HepG2 (cell line): Measurements from ENCODE around the gene CCDC124. TPM values are rescaled to one million over a fixed set of nuclear protein-coding genes. Genes with fewer than 3 reads are reported as not detected.

Source experiments
- ATAC-seq: fragments of 200-7000 bp; cut with Tn5 transposase; 3 replicates; pipeline ENCODE4 v1.9.1; 2020; ENCODE audit warnings: mild to moderate bottlenecking, moderate library complexity
- BruUV-seq: library from RNA; stranded (reverse); fragments of 400-500 nt; replicated peaks from 2 replicates; lab custom pipeline; 2021; lab: Mats Ljungman, UMichigan
- CTCF ChIA-PET: fragments of 300-600 bp; formaldehyde crosslinking; extraction: SDS; loops from one replicate; lab custom pipeline; 2021; ENCODE audit warnings: low total read pairs, inconsistent platforms, low intra/inter-chr PET ratio; lab: Yijun Ruan, JAX
- POLR2A ChIA-PET: fragments of 350-600 bp; sonication (Branson Sonifier 250); formaldehyde crosslinking; loops from one replicate; lab custom pipeline; 2020; ENCODE audit warnings: antibody characterized with exemption, inconsistent platforms; lab: Yijun Ruan, JAX
- DNase-seq: peaks from one replicate; pipeline ENCODE4 v3.0.0-alpha.2; 2015; ENCODE audit warnings: low spot score
- FAIRE-seq: peaks from 3 replicates; lab custom pipeline; 2011; peaks lifted over from hg19 to GRCh38; lab: Jason Lieb, UNC
- H2AFZ ChIP-seq: one replicate; pipeline ENCODE4 v1.6.1; 2011; ENCODE audit warnings: low read length, inconsistent platforms
- H3K27ac ChIP-seq: fragments of 300-600 bp; 3 replicates; pipeline ENCODE4 v1.8.0; 2011; ENCODE audit warnings: mixed run types, mild to moderate bottlenecking, mixed read lengths, low read length, inconsistent platforms; ENCODE audit not compliant: insufficient read depth; ENCODE audit errors: extremely low read length
- H3K27me3 ChIP-seq, 2 experiments: fragments of 200-600 bp in 1 of 2; 2 replicates in 1 of 2; 3 replicates in 1 of 2; pipeline versions ENCODE4 v1.6.0 to v1.8.0; 2011; ENCODE audit warnings: low read length in 2 of 2, mild to moderate bottlenecking in 2 of 2, moderate library complexity in 2 of 2, inconsistent platforms in 1 of 2; ENCODE audit not compliant: insufficient read depth in 2 of 2, control insufficient read depth in 1 of 2
- H3K36me3 ChIP-seq, 2 experiments: fragments of 200-600 bp in 1 of 2; replicated peaks in 1 of 2; 2 replicates in 1 of 2; 3 replicates in 1 of 2; pipeline versions ENCODE4 v1.5.1 to v1.8.0; 2011; ENCODE audit warnings: low read length in 2 of 2, inconsistent platforms in 1 of 2; ENCODE audit not compliant: insufficient read depth in 2 of 2, control insufficient read depth in 1 of 2
- H3K4me1 ChIP-seq: 2 replicates; pipeline ENCODE4 v1.5.1; 2012; ENCODE audit warnings: low read length, inconsistent platforms; ENCODE audit not compliant: insufficient read depth
- H3K4me2 ChIP-seq: 2 replicates; pipeline ENCODE4 v1.6.0; 2011; ENCODE audit warnings: low read depth, low read length, inconsistent platforms
- H3K4me3 ChIP-seq, 3 experiments: fragments of 200-600 bp in 1 of 3; sonication (generic), shearing (Covaris generic) in 1 of 3; replicated peaks in 1 of 3; 2 replicates each; pipeline ENCODE4 v1.5.1; 2011 to 2016; ENCODE audit warnings: low read length in 3 of 3, inconsistent platforms in 2 of 3, low read depth in 2 of 3, mild to moderate bottlenecking in 2 of 3, control low read depth in 1 of 3, mixed read lengths in 1 of 3; ENCODE audit not compliant: insufficient read depth in 1 of 3
- H3K79me2 ChIP-seq: one replicate; pipeline ENCODE4 v1.6.1; 2011; ENCODE audit warnings: low read length, inconsistent platforms; ENCODE audit not compliant: insufficient read depth
- H3K9ac ChIP-seq: 2 replicates; pipeline ENCODE4 v1.6.0; 2011; ENCODE audit warnings: mild to moderate bottlenecking, low read depth, low read length, inconsistent platforms; ENCODE audit not compliant: insufficient read depth
- H3K9me3 ChIP-seq: 2 replicates; pipeline ENCODE4 v1.5.1; 2012; ENCODE audit warnings: mild to moderate bottlenecking, low read length
- H4K20me1 ChIP-seq: 2 replicates; pipeline ENCODE4 v1.6.0; 2011; ENCODE audit warnings: inconsistent platforms, mild to moderate bottlenecking, low read length, moderate library complexity; ENCODE audit not compliant: insufficient read depth
- AGO2 ChIP-seq: fragments of 200-400 bp; formaldehyde crosslinking; optimal IDR thresholded peaks from 2 replicates; pipeline ENCODE3; 2017; ENCODE audit warnings: mild to moderate bottlenecking, low read depth, low read length, moderate library complexity
- CBX5 ChIP-seq: sonication (generic); formaldehyde crosslinking; IDR thresholded peaks from 2 replicates; pipeline ENCODE4 v1.4.0; 2020; ENCODE audit warnings: missing genetic modification reagents, borderline replicate concordance
- CENPBD1 ChIP-seq: sonication (generic); formaldehyde crosslinking; IDR thresholded peaks from 2 replicates; pipeline ENCODE4 v1.8.0; 2022; ENCODE audit warnings: missing genetic modification reagents, low read depth, mild to moderate bottlenecking, borderline replicate concordance
- CENPT ChIP-seq: sonication (generic); formaldehyde crosslinking; IDR thresholded peaks from 2 replicates; pipeline ENCODE4 v1.8.0; 2022; ENCODE audit warnings: low read depth, mild to moderate bottlenecking, moderate library complexity, missing genetic modification reagents
- CHD4 ChIP-seq: fragments of 200-600 bp; sonication (generic); IDR thresholded peaks from 2 replicates; pipeline ENCODE4 v1.7.0; 2017; ENCODE audit warnings: mild to moderate bottlenecking, low read length, borderline replicate concordance
- DMAP1 ChIP-seq: IDR thresholded peaks from 2 replicates; pipeline ENCODE4 v1.6.1; 2016
- KMT2A ChIP-seq: sonication (generic); formaldehyde crosslinking; IDR thresholded peaks from 2 replicates; pipeline ENCODE4 v1.4.0; 2020; ENCODE audit warnings: missing genetic modification reagents
- SP1 ChIP-seq, 2 experiments: fragments of 450-650 bp in 1 of 2; sonication (generic) in 1 of 2; formaldehyde crosslinking in 1 of 2; IDR thresholded peaks; 2 replicates each; pipeline versions ENCODE4 v1.4.0 to v1.6.1; 2016 to 2020; ENCODE audit warnings: missing genetic modification reagents in 1 of 2
- TBX2 ChIP-seq: sonication (generic); formaldehyde crosslinking; IDR thresholded peaks from 2 replicates; pipeline ENCODE4 v1.5.0; 2020; ENCODE audit warnings: missing genetic modification reagents, mild to moderate bottlenecking, borderline replicate concordance
- ZBTB49 ChIP-seq: sonication (generic); formaldehyde crosslinking; IDR thresholded peaks from 2 replicates; pipeline ENCODE4 v1.4.0; 2020; ENCODE audit warnings: missing genetic modification reagents, borderline replicate concordance
- ZNF280B ChIP-seq: sonication (generic); formaldehyde crosslinking; IDR thresholded peaks from 2 replicates; pipeline ENCODE4 v1.5.0; 2020; ENCODE audit warnings: missing genetic modification reagents, mild to moderate bottlenecking, borderline replicate concordance
- ZNF598 ChIP-seq: sonication (generic); formaldehyde crosslinking; IDR thresholded peaks from 2 replicates; pipeline ENCODE4 v1.5.1; 2020; ENCODE audit warnings: mild to moderate bottlenecking, missing genetic modification reagents, borderline replicate concordance
- WGBS: methylation state at CpG from one replicate; pipeline ENCODE4 v1.1.6; 2017; ENCODE audit warnings: low lambda C conversion rate; 5-methylcytosine and 5-hydroxymethylcytosine counted together
- in situ Hi-C: cut with HindIII; loops from 2 replicates; pipeline ENCODE4 v1.10.0; 2017; ENCODE audit warnings: low pct_unique_long_range_greater_than_20kb; ENCODE audit not compliant: extremely low pct_ligation_motif_present
- intact Hi-C: fragments of 100-400 bp; cut with micrococcal nuclease; formaldehyde crosslinking; loops from one replicate; pipeline ENCODE4 v1.10.0; 2022; ENCODE audit not compliant: unreplicated experiment
- polyA plus RNA-seq, 8 experiments: library from polyadenylated mRNA; depleted of rRNA in 3 of 8; stranded (reverse) in 7 of 8; unstranded in 1 of 8; fragments of >200 nt; fragmentation: Illumina TruSeq in 4 of 8; extraction: Trizol in 4 of 8; gene quantifications; 2 replicates each; pipeline versions ENCODE4 v1.2.1 to v1.2.3, GENCODE V29; 2011 to 2016; ENCODE audit warnings: low read depth in 4 of 8, missing spikeins in 1 of 8, mixed read lengths in 1 of 8; ENCODE audit not compliant: insufficient read depth in 1 of 8
- total RNA-seq, 5 experiments: library from RNA; depleted of rRNA; stranded (reverse); fragments of >200 nt; fragmentation: Illumina TruSeq; extraction: Trizol; gene quantifications; 2 replicates each; pipeline ENCODE4 v1.2.3, GENCODE V29; 2016; ENCODE audit warnings: low read depth in 1 of 5

The CCDC124 gene
- total and polyA plus RNA-seq, 2 of the 13 experiments (the other 11 are each of a cell fraction or from before 2014, with no cell fraction given) = 14.9 to 20.3 TPM

GRCh38 chr19:17943274-17944221 is 10.7 kb downstream of the CCDC124 start:
- in situ Hi-C loops = loop anchor here (25.0 kb wide), 1 partner anchor 119 kb away; no protein-coding TSS in a partner anchor
- ATAC-seq = no peak
- no peak for FAIRE-seq

GRCh38 chr19:17944301-17944700 is 11.5 kb downstream of the CCDC124 start:
- intact Hi-C loops = no loop called here
- in situ Hi-C loops = loop anchor here (25.0 kb wide), 1 partner anchor 118 kb away; no protein-coding TSS in a partner anchor
- FAIRE-seq (no peak), ATAC-seq (no peak), DNase-seq (no peak)
- CTCF ChIA-PET = no interaction called here
- peaks cover 0 to 8% of the 10 kb centered on the region in 2 experiments; a peak in 3 of 5 replicates for H3K27me3 ChIP-seq
- no peaks in the 10 kb centered on the region for H3K36me3 ChIP-seq
- H3K79me2 ChIP-seq = no peaks in the 10 kb centered on the region
- POLR2A ChIA-PET = no interaction called here
- H3K9me3 ChIP-seq = no peaks in the 10 kb centered on the region
- H2AFZ ChIP-seq = no peak overlapping the region
- no peak overlapping the region for H3K4me3 ChIP-seq
- H3K4me1 ChIP-seq = peaks cover 17% of the 10 kb centered on the region
- BruUV-seq = no TSS peak
- no peak overlapping the region for H3K27ac ChIP-seq
- WGBS = 97% methylated on average over 4 of the region's 4 CpGs
- H4K20me1 ChIP-seq = no peaks in the 10 kb centered on the region
- no peak overlapping the region for H3K4me2 ChIP-seq
- no peak overlapping the region for H3K9ac ChIP-seq
- no peak for TF ChIP-seq CENPT (CRISPR knock-in tag)
- no peak for TF ChIP-seq ZNF280B
- TF ChIP-seq DMAP1 (CRISPR knock-in tag) = no peak
- TF ChIP-seq TBX2 (CRISPR knock-in tag) = no peak
- no peak for TF ChIP-seq ZBTB49

More at GRCh38 chr19:17943274-17944221, 10.7 kb downstream of the CCDC124 start:
- no peaks in the 10 kb centered on the region for H3K36me3 ChIP-seq
- H4K20me1 ChIP-seq = no peaks in the 10 kb centered on the region
- no peak overlapping the region for H3K4me3 ChIP-seq
- intact Hi-C loops = no loop called here
- no peak overlapping the region for H3K9ac ChIP-seq
- WGBS = 98% methylated on average over 28 of the region's 57 CpGs
- POLR2A ChIA-PET = no interaction called here
- no peak for DNase-seq
- peaks cover 9% of the 10 kb centered on the region for H3K4me1 ChIP-seq
- no peak overlapping the region for H2AFZ ChIP-seq
- peaks cover 0 to under 1% of the 10 kb centered on the region in 2 experiments; a peak in 1 of 5 replicates for H3K27me3 ChIP-seq
- TSS peak; percentile 82 for BruUV-seq
- no peaks in the 10 kb centered on the region for H3K9me3 ChIP-seq
- no peaks in the 10 kb centered on the region for H3K79me2 ChIP-seq
- H3K27ac ChIP-seq = no peak overlapping the region
- TF ChIP-seq AGO2 = peak; percentile 56
- no peak for TF ChIP-seq CBX5 (CRISPR knock-in tag)
- TF ChIP-seq CHD4 = no peak
- no peak for TF ChIP-seq KMT2A (CRISPR knock-in tag)
- TF ChIP-seq CENPBD1 = no peak
- TF ChIP-seq ZNF598 (CRISPR knock-in tag) = no peak
- TF ChIP-seq SP1 (IDR thresholded peaks at IDR 0.05) = no peak
- TF ChIP-seq SP1 (CRISPR knock-in tag; IDR thresholded peaks at IDR 0.05) = no peak
- no peak overlapping the region for H3K4me2 ChIP-seq
- CTCF ChIA-PET = no interaction called here
